HepG2 (cell line): ENCODE results near the gene HSPB3. TPM values are rescaled to one million over a fixed set of nuclear protein-coding genes. Genes with fewer than 3 reads are reported as not detected.

Experiments
- ATAC-seq: fragments of 200-7000 bp; cut with Tn5 transposase; 3 replicates; pipeline ENCODE4 v1.9.1; 2020; ENCODE audit warnings: mild to moderate bottlenecking, moderate library complexity
- BruUV-seq: library from RNA; stranded (reverse); fragments of 400-500 nt; replicated peaks from 2 replicates; lab custom pipeline; 2021; lab: Mats Ljungman, UMichigan
- CTCF ChIA-PET: fragments of 300-600 bp; formaldehyde crosslinking; extraction: SDS; loops from one replicate; lab custom pipeline; 2021; ENCODE audit warnings: low total read pairs, inconsistent platforms, low intra/inter-chr PET ratio; lab: Yijun Ruan, JAX
- POLR2A ChIA-PET: fragments of 350-600 bp; sonication (Branson Sonifier 250); formaldehyde crosslinking; loops from one replicate; lab custom pipeline; 2020; ENCODE audit warnings: antibody characterized with exemption, inconsistent platforms; lab: Yijun Ruan, JAX
- DNase-seq: peaks from one replicate; pipeline ENCODE4 v3.0.0-alpha.2; 2015; ENCODE audit warnings: low spot score
- FAIRE-seq: peaks from 3 replicates; lab custom pipeline; 2011; peaks lifted over from hg19 to GRCh38; lab: Jason Lieb, UNC
- H2AFZ ChIP-seq: one replicate; pipeline ENCODE4 v1.6.1; 2011; ENCODE audit warnings: low read length, inconsistent platforms
- H3K27ac ChIP-seq: fragments of 300-600 bp; 3 replicates; pipeline ENCODE4 v1.8.0; 2011; ENCODE audit warnings: mixed run types, mild to moderate bottlenecking, mixed read lengths, low read length, inconsistent platforms; ENCODE audit not compliant: insufficient read depth; ENCODE audit errors: extremely low read length
- H3K27me3 ChIP-seq, 2 experiments: fragments of 200-600 bp in 1 of 2; 2 replicates in 1 of 2; 3 replicates in 1 of 2; pipeline versions ENCODE4 v1.6.0 to v1.8.0; 2011; ENCODE audit warnings: low read length in 2 of 2, mild to moderate bottlenecking in 2 of 2, moderate library complexity in 2 of 2, inconsistent platforms in 1 of 2; ENCODE audit not compliant: insufficient read depth in 2 of 2, control insufficient read depth in 1 of 2
- H3K36me3 ChIP-seq, 2 experiments: fragments of 200-600 bp in 1 of 2; replicated peaks in 1 of 2; 2 replicates in 1 of 2; 3 replicates in 1 of 2; pipeline versions ENCODE4 v1.5.1 to v1.8.0; 2011; ENCODE audit warnings: low read length in 2 of 2, inconsistent platforms in 1 of 2; ENCODE audit not compliant: insufficient read depth in 2 of 2, control insufficient read depth in 1 of 2
- H3K4me1 ChIP-seq: 2 replicates; pipeline ENCODE4 v1.5.1; 2012; ENCODE audit warnings: low read length, inconsistent platforms; ENCODE audit not compliant: insufficient read depth
- H3K4me2 ChIP-seq: 2 replicates; pipeline ENCODE4 v1.6.0; 2011; ENCODE audit warnings: low read depth, low read length, inconsistent platforms
- H3K4me3 ChIP-seq, 3 experiments: fragments of 200-600 bp in 1 of 3; sonication (generic), shearing (Covaris generic) in 1 of 3; replicated peaks in 1 of 3; 2 replicates each; pipeline ENCODE4 v1.5.1; 2011 to 2016; ENCODE audit warnings: low read length in 3 of 3, inconsistent platforms in 2 of 3, low read depth in 2 of 3, mild to moderate bottlenecking in 2 of 3, control low read depth in 1 of 3, mixed read lengths in 1 of 3; ENCODE audit not compliant: insufficient read depth in 1 of 3
- H3K79me2 ChIP-seq: one replicate; pipeline ENCODE4 v1.6.1; 2011; ENCODE audit warnings: low read length, inconsistent platforms; ENCODE audit not compliant: insufficient read depth
- H3K9ac ChIP-seq: 2 replicates; pipeline ENCODE4 v1.6.0; 2011; ENCODE audit warnings: mild to moderate bottlenecking, low read depth, low read length, inconsistent platforms; ENCODE audit not compliant: insufficient read depth
- H3K9me3 ChIP-seq: 2 replicates; pipeline ENCODE4 v1.5.1; 2012; ENCODE audit warnings: mild to moderate bottlenecking, low read length
- H4K20me1 ChIP-seq: 2 replicates; pipeline ENCODE4 v1.6.0; 2011; ENCODE audit warnings: inconsistent platforms, mild to moderate bottlenecking, low read length, moderate library complexity; ENCODE audit not compliant: insufficient read depth
- ETV5 ChIP-seq: IDR thresholded peaks from 2 replicates; pipeline ENCODE4 v1.6.1; 2018; ENCODE audit warnings: missing biosample characterization, missing genetic modification reagents, inconsistent platforms, borderline replicate concordance
- GMEB1 ChIP-seq: sonication (generic); formaldehyde crosslinking; IDR thresholded peaks from 2 replicates; pipeline ENCODE4 v1.5.1; 2020; ENCODE audit warnings: missing genetic modification reagents, mild to moderate bottlenecking, borderline replicate concordance
- JUND ChIP-seq: sonication (generic); formaldehyde crosslinking; IDR thresholded peaks from 2 replicates; pipeline ENCODE4 v1.8.0; 2022; ENCODE audit warnings: mild to moderate bottlenecking, missing genetic modification reagents
- PCBP2 ChIP-seq: fragments of 200-400 bp; formaldehyde crosslinking; optimal IDR thresholded peaks from 2 replicates; pipeline ENCODE3; 2018; ENCODE audit warnings: low read length, low read depth; ENCODE audit not compliant: poor library complexity, severe bottlenecking
- SRSF4 ChIP-seq: fragments of 200-400 bp; formaldehyde crosslinking; IDR thresholded peaks from one replicate; pipeline ENCODE4 v1.6.1; 2018; ENCODE audit warnings: mild to moderate bottlenecking, low read depth, low read length, moderate library complexity; ENCODE audit not compliant: poor library complexity, severe bottlenecking
- SRY ChIP-seq: sonication (generic); formaldehyde crosslinking; IDR thresholded peaks from 2 replicates; pipeline ENCODE4 v1.8.0; 2022; ENCODE audit warnings: mild to moderate bottlenecking, missing genetic modification reagents
- TBP ChIP-seq: sonication (generic); formaldehyde crosslinking; IDR thresholded peaks from 2 replicates; pipeline ENCODE4 v1.5.0; 2020; ENCODE audit warnings: missing genetic modification reagents
- TBX3 ChIP-seq: fragments of 450-650 bp; IDR thresholded peaks from 2 replicates; pipeline ENCODE4 v1.6.1; 2017; ENCODE audit warnings: antibody characterized with exemption, mild to moderate bottlenecking, inconsistent platforms, borderline replicate concordance
- THAP7 ChIP-seq: sonication (generic); formaldehyde crosslinking; IDR thresholded peaks from 2 replicates; pipeline ENCODE4 v1.8.1; 2023; ENCODE audit warnings: mild to moderate bottlenecking, missing genetic modification reagents
- ZIK1 ChIP-seq: sonication (generic); formaldehyde crosslinking; IDR thresholded peaks from 2 replicates; pipeline ENCODE4 v1.5.0; 2020; ENCODE audit warnings: mild to moderate bottlenecking, low read depth, missing genetic modification reagents, borderline replicate concordance
- ZNF143 ChIP-seq: sonication (generic); formaldehyde crosslinking; IDR thresholded peaks from 2 replicates; pipeline ENCODE4 v1.4.0; 2020; ENCODE audit warnings: missing genetic modification reagents
- ZNF263 ChIP-seq: sonication (generic); formaldehyde crosslinking; IDR thresholded peaks from 2 replicates; pipeline ENCODE4 v1.4.0; 2020; ENCODE audit warnings: missing genetic modification reagents
- ZNF354B ChIP-seq: sonication (generic); formaldehyde crosslinking; IDR thresholded peaks from 2 replicates; pipeline ENCODE4 v1.8.0; 2022; ENCODE audit warnings: mild to moderate bottlenecking, missing genetic modification reagents
- ZNF460 ChIP-seq: sonication (generic); formaldehyde crosslinking; IDR thresholded peaks from 2 replicates; pipeline ENCODE4 v1.5.1; 2020; ENCODE audit warnings: missing genetic modification reagents, mild to moderate bottlenecking, borderline replicate concordance
- ZNF724P ChIP-seq: sonication (generic); formaldehyde crosslinking; IDR thresholded peaks from 2 replicates; pipeline ENCODE4 v1.8.0; 2022; ENCODE audit warnings: missing genetic modification reagents, borderline replicate concordance
- WGBS: methylation state at CpG from one replicate; pipeline ENCODE4 v1.1.6; 2017; ENCODE audit warnings: low lambda C conversion rate; 5-methylcytosine and 5-hydroxymethylcytosine counted together
- in situ Hi-C: cut with HindIII; loops from 2 replicates; pipeline ENCODE4 v1.10.0; 2017; ENCODE audit warnings: low pct_unique_long_range_greater_than_20kb; ENCODE audit not compliant: extremely low pct_ligation_motif_present
- intact Hi-C: fragments of 100-400 bp; cut with micrococcal nuclease; formaldehyde crosslinking; loops from one replicate; pipeline ENCODE4 v1.10.0; 2022; ENCODE audit not compliant: unreplicated experiment
- polyA plus RNA-seq, 8 experiments: library from polyadenylated mRNA; depleted of rRNA in 3 of 8; stranded (reverse) in 7 of 8; unstranded in 1 of 8; fragments of >200 nt; fragmentation: Illumina TruSeq in 4 of 8; extraction: Trizol in 4 of 8; gene quantifications; 2 replicates each; pipeline versions ENCODE4 v1.2.1 to v1.2.3, GENCODE V29; 2011 to 2016; ENCODE audit warnings: low read depth in 4 of 8, missing spikeins in 1 of 8, mixed read lengths in 1 of 8; ENCODE audit not compliant: insufficient read depth in 1 of 8
- total RNA-seq, 5 experiments: library from RNA; depleted of rRNA; stranded (reverse); fragments of >200 nt; fragmentation: Illumina TruSeq; extraction: Trizol; gene quantifications; 2 replicates each; pipeline ENCODE4 v1.2.3, GENCODE V29; 2016; ENCODE audit warnings: low read depth in 1 of 5
- TF ChIP-seq, protein P1 (sequence below): sonication (generic); formaldehyde crosslinking; conservative IDR thresholded peaks from 2 replicates; pipeline ENCODE4 v1.8.1; 2023; ENCODE audit warnings: missing genetic modification reagents

HSPB3 gene
- total and polyA plus RNA-seq, 2 of the 13 experiments (the other 11 are each of a cell fraction or from before 2014, with no cell fraction given), result not detected

DNA sequence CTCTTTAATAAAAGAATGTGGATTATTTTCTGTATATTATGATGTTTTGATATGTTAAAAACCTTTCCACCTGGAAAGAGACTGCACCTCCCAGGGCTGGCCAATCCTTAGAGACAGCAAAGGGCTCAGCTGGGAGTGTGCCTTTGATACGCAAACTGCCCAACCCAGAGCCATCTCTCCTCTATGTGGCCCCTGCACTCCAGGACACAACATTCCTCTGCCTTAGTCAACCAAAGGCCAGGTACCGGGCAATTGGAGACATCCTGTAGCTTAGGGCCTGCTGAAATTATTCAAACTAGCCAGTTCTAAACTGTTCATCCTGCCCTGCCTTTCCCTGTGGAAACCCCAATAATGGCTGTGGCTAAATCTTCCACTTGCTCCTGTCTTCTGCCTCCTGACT is 5.0 kb upstream of the HSPB3 start:
- Histone ChIP-seq H2AFZ (no peak overlapping the region), H3K4me2 (no peak overlapping the region), H3K27me3 (no peaks in the 10 kb centered on the region; a peak in 2 of 5 replicates), H3K9me3 (no peaks in the 10 kb centered on the region), H4K20me1 (no peaks in the 10 kb centered on the region), H3K9ac (no peak overlapping the region), H3K4me1 (no peaks in the 10 kb centered on the region), H3K27ac (no peak overlapping the region), H3K79me2 (no peaks in the 10 kb centered on the region), H3K4me3 (no peak overlapping the region), H3K36me3 (no peaks in the 10 kb centered on the region)
- FAIRE-seq (no peak), ATAC-seq (no peak), DNase-seq (no peak)
- intact Hi-C loops, result no loop called here
- in situ Hi-C loops, result no loop called here
- 86% methylated on average over 1 of the region's 2 CpGs for WGBS
- TF ChIP-seq ZIK1 (CRISPR knock-in tag), result no peak
- TF ChIP-seq TBP (CRISPR knock-in tag), result no peak
- no peak for TF ChIP-seq GMEB1 (CRISPR knock-in tag)
- no peak for TF ChIP-seq SRSF4
- TF ChIP-seq ZNF460, result no peak
- TF ChIP-seq, protein P1, sequence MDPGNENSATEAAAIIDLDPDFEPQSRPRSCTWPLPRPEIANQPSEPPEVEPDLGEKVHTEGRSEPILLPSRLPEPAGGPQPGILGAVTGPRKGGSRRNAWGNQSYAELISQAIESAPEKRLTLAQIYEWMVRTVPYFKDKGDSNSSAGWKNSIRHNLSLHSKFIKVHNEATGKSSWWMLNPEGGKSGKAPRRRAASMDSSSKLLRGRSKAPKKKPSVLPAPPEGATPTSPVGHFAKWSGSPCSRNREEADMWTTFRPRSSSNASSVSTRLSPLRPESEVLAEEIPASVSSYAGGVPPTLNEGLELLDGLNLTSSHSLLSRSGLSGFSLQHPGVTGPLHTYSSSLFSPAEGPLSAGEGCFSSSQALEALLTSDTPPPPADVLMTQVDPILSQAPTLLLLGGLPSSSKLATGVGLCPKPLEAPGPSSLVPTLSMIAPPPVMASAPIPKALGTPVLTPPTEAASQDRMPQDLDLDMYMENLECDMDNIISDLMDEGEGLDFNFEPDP (CRISPR knock-in tag), result no peak
- no peak for TF ChIP-seq ZNF354B (CRISPR knock-in tag)
- TF ChIP-seq ETV5 (CRISPR knock-in tag), result no peak
- no peak for TF ChIP-seq ZNF263 (CRISPR knock-in tag)
- no peak for TF ChIP-seq THAP7 (CRISPR knock-in tag)
- TF ChIP-seq PCBP2, result no peak
- TF ChIP-seq ZNF143, result no peak
- no peak for TF ChIP-seq TBX3
- TF ChIP-seq SRY (CRISPR knock-in tag), result no peak
- TF ChIP-seq ZNF724P (CRISPR knock-in tag), result no peak
- no peak for TF ChIP-seq JUND (CRISPR knock-in tag)
- ChIA-PET CTCF (no interaction called here), POLR2A (no interaction called here)
- BruUV-seq, result no TSS peak
